ENCODE results near the gene ICOS.

GRCh38 chr2:203971251-203971650 is 34.7 kb downstream of the ICOS start:
- TF ChIP-seq MYC (IDR thresholded peaks at IDR 0.05; ENCODE audit: low read depth, low read length) (no peak), POLR2A (IDR thresholded peaks at IDR 0.05; ENCODE audit: low read depth, low read length) (no peak), EZH2 (IDR thresholded peaks at IDR 0.05; ENCODE audit: borderline replicate concordance, low read depth, low read length, severe bottlenecking) (no peak), POLR2AphosphoS5 (IDR thresholded peaks at IDR 0.05; ENCODE audit: insufficient read depth, low read depth, low read length) (no peak), JUN (IDR thresholded peaks at IDR 0.05; ENCODE audit: borderline replicate concordance, insufficient read depth, insufficient read length, low read depth) (no peak)
